ENCODE results near the gene KIRREL1. TPM values are rescaled to one million over a fixed set of nuclear protein-coding genes. Genes with fewer than 3 reads are reported as not detected.

KIRREL1 gene
- polyA plus RNA-seq, 1 donor from 2014 or later = 12.9 TPM

DNA sequence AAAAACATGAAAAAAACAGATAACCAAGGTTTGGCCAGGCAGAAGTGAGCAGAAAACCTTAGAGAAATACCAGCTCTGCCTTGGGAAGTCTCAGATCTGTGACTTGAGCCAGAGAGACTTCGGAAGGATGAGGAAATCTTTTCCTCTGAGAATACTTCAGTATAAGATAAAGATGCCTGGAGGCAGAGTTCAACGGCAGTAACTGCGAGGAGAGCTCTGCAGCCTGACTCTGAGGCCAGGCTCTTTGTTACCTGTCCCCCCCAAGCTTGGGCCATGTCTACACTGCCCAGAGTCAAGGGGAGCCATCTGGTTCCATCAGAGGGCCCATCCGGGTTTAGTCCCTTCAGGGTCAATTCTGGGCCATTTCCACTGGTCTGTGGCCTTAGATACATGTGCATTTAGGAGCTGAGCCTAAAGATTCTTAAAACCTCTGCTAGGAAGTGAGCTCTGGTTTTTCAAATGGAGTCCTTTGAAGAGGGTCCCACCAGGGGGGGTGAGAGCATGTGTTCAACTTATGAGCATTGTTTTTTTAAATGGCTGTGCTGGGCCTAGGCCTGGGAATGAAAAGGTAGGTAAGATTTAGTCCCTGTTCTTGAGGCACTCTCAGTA is 8.7 kb downstream of the KIRREL1 start:
- Histone ChIP-seq H2AFZ (ENCODE audit: low read depth, low read length) (no peak overlapping the region), H3K9ac (ENCODE audit: low read length) (no peak overlapping the region), H3K27me3 (ENCODE audit: insufficient read depth, low read depth, low read length) (no peaks in the 10 kb centered on the region), H3K9me3 (ENCODE audit: low read length) (no peaks in the 10 kb centered on the region), H3K4me2 (ENCODE audit: low read length) (no peak overlapping the region), H3K79me2 (replicated peaks; ENCODE audit: insufficient read depth, low read length) (peaks cover 62% of the 10 kb centered on the region), H3K9me2 (ENCODE audit: insufficient read depth, low read length) (no peaks in the 10 kb centered on the region), H3F3A (ENCODE audit: insufficient read depth, low read length, poor library complexity, severe bottlenecking) (no peaks in the 10 kb centered on the region), H3K27ac (ENCODE audit: low read length) (no peak overlapping the region), H4K20me1 (ENCODE audit: insufficient read depth) (no peaks in the 10 kb centered on the region), H3K36me3 (ENCODE audit: insufficient read depth, low read length) (no peaks in the 10 kb centered on the region), H3K4me3 (ENCODE audit: low read length) (no peak overlapping the region)
- TF ChIP-seq MXI1 (conservative IDR thresholded peaks at IDR 0.05; ENCODE audit: poor library complexity, severe bottlenecking) (no peak), RAD21 (conservative IDR thresholded peaks at IDR 0.05) (no peak), EP300 (conservative IDR thresholded peaks at IDR 0.05; ENCODE audit: poor library complexity, severe bottlenecking) (no peak), POLR2AphosphoS5 (IDR thresholded peaks at IDR 0.05) (no peak)
- TF ChIP-seq, protein P1, sequence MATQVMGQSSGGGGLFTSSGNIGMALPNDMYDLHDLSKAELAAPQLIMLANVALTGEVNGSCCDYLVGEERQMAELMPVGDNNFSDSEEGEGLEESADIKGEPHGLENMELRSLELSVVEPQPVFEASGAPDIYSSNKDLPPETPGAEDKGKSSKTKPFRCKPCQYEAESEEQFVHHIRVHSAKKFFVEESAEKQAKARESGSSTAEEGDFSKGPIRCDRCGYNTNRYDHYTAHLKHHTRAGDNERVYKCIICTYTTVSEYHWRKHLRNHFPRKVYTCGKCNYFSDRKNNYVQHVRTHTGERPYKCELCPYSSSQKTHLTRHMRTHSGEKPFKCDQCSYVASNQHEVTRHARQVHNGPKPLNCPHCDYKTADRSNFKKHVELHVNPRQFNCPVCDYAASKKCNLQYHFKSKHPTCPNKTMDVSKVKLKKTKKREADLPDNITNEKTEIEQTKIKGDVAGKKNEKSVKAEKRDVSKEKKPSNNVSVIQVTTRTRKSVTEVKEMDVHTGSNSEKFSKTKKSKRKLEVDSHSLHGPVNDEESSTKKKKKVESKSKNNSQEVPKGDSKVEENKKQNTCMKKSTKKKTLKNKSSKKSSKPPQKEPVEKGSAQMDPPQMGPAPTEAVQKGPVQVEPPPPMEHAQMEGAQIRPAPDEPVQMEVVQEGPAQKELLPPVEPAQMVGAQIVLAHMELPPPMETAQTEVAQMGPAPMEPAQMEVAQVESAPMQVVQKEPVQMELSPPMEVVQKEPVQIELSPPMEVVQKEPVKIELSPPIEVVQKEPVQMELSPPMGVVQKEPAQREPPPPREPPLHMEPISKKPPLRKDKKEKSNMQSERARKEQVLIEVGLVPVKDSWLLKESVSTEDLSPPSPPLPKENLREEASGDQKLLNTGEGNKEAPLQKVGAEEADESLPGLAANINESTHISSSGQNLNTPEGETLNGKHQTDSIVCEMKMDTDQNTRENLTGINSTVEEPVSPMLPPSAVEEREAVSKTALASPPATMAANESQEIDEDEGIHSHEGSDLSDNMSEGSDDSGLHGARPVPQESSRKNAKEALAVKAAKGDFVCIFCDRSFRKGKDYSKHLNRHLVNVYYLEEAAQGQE (IDR thresholded peaks at IDR 0.05; ENCODE audit: borderline replicate concordance) = no peak

DNA sequence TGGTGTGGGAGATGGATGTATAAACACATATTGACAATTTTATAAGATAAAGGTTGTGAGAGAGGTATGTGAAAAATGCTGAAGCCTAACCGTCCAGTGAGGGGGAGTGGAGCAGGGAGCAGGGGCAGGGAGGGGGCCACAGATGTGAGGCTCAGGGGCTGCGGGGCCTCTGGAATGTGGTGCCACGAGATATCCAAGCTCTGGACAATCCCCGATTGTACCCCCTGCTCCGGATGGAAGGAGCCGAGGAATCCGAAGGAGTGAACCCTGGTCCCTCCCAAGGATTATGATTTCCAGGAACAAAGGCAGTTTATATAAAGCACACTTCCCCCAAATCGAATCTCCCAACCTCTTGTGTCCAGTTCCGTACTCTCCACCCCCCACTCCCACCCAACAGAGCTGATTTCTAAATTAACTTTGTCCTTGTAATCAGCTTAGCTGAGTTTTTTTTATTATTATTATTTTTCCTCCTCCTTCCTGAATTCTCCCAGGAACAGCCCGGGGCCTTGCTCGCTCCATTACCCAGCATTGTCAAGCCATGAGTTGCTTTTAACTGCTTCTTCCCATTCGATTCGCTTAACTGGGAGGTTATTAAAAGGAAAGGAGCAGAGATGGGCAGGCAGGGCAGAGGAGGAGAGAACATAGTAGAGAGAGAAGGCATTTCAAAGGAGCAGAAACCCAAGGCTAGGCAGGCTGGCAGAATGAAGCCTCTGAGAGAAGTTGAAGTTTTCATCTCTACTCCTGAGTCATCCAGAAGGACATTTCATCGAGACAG is 9.4 kb downstream of the KIRREL1 start:
- Histone ChIP-seq H3K27me3 (ENCODE audit: insufficient read depth, low read depth, low read length) (no peaks in the 10 kb centered on the region), H3K9ac (ENCODE audit: low read length) (no peak overlapping the region), H2AFZ (ENCODE audit: low read depth, low read length) (no peak overlapping the region), H3K4me2 (ENCODE audit: low read length) (no peak overlapping the region), H3F3A (ENCODE audit: insufficient read depth, low read length, poor library complexity, severe bottlenecking) (no peaks in the 10 kb centered on the region), H3K9me3 (ENCODE audit: low read length) (no peaks in the 10 kb centered on the region), H4K20me1 (ENCODE audit: insufficient read depth) (no peaks in the 10 kb centered on the region), H3K9me2 (ENCODE audit: insufficient read depth, low read length) (no peaks in the 10 kb centered on the region), H3K4me3 (ENCODE audit: low read length) (no peak overlapping the region), H3K79me2 (replicated peaks; ENCODE audit: insufficient read depth, low read length) (peaks cover 56% of the 10 kb centered on the region), H3K36me3 (ENCODE audit: insufficient read depth, low read length) (no peaks in the 10 kb centered on the region), H3K27ac (ENCODE audit: low read length) (no peak overlapping the region)
- no peak for TF ChIP-seq POLR2AphosphoS5 (IDR thresholded peaks at IDR 0.05)
- TF ChIP-seq EZH2 (IDR thresholded peaks at IDR 0.05; ENCODE audit: borderline replicate concordance, insufficient read depth, low read length, poor library complexity, severe bottlenecking) = no peak
- TF ChIP-seq RAD21 (conservative IDR thresholded peaks at IDR 0.05) = no peak
- no peak for TF ChIP-seq MXI1 (conservative IDR thresholded peaks at IDR 0.05; ENCODE audit: poor library complexity, severe bottlenecking)
- no peak for TF ChIP-seq SMC3 (conservative IDR thresholded peaks at IDR 0.05; ENCODE audit: poor library complexity)
- TF ChIP-seq, protein P2, sequence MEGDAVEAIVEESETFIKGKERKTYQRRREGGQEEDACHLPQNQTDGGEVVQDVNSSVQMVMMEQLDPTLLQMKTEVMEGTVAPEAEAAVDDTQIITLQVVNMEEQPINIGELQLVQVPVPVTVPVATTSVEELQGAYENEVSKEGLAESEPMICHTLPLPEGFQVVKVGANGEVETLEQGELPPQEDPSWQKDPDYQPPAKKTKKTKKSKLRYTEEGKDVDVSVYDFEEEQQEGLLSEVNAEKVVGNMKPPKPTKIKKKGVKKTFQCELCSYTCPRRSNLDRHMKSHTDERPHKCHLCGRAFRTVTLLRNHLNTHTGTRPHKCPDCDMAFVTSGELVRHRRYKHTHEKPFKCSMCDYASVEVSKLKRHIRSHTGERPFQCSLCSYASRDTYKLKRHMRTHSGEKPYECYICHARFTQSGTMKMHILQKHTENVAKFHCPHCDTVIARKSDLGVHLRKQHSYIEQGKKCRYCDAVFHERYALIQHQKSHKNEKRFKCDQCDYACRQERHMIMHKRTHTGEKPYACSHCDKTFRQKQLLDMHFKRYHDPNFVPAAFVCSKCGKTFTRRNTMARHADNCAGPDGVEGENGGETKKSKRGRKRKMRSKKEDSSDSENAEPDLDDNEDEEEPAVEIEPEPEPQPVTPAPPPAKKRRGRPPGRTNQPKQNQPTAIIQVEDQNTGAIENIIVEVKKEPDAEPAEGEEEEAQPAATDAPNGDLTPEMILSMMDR (IDR thresholded peaks at IDR 0.05; ENCODE audit: poor library complexity, severe bottlenecking) = no peak
- TF ChIP-seq TAF1 (IDR thresholded peaks at IDR 0.05; ENCODE audit: low read depth) = no peak
- TF ChIP-seq EP300 (conservative IDR thresholded peaks at IDR 0.05; ENCODE audit: poor library complexity, severe bottlenecking) = no peak
- TF ChIP-seq, protein P1 (IDR thresholded peaks at IDR 0.05; ENCODE audit: borderline replicate concordance) = no peak

Data from neural cell (in vitro differentiated cells).